Cortex of kidney (tissue), 1 donor: ENCODE measurements around the gene STX7.

Experiments used
- DNase-seq: peaks from one replicate; lab custom pipeline; 2025; lab: John Stamatoyannopoulos, UW

The STX7 gene

GRCh38 chr6:132506869-132507808 is 5.8 kb downstream of the STX7 start:
- DNase-seq = no peak

GRCh38 chr6:132506461-132506860 is 6.5 kb downstream of the STX7 start:
- no peak for DNase-seq

- no peak for DNase-seq
These were observed 7.8 kb downstream of the STX7 start for GRCh38 chr6:132505158-132505557.

GRCh38 chr6:132504757-132505156 is 8.2 kb downstream of the STX7 start:
- DNase-seq = no peak

GRCh38 chr6:132499757-132500156 is 13.2 kb downstream of the STX7 start:
- no peak for DNase-seq

- DNase-seq = no peak
These were observed 14.3 kb downstream of the STX7 start for GRCh38 chr6:132498638-132499037.

- no peak for DNase-seq
These were observed 16.3 kb downstream of the STX7 start for GRCh38 chr6:132496519-132497180.

- no peak for DNase-seq
These were observed 17.3 kb downstream of the STX7 start for GRCh38 chr6:132495604-132496079.

GRCh38 chr6:132494954-132495353 is 18.0 kb downstream of the STX7 start:
- DNase-seq = no peak

GRCh38 chr6:132491881-132492280 is 21.0 kb downstream of the STX7 start:
- DNase-seq = no peak

- no peak for DNase-seq
These were observed 21.6 kb downstream of the STX7 start for GRCh38 chr6:132491303-132491702.

GRCh38 chr6:132490478-132491204 is 22.3 kb downstream of the STX7 start:
- no peak for DNase-seq

- no peak for DNase-seq
These were observed 22.9 kb downstream of the STX7 start for GRCh38 chr6:132490024-132490423.

GRCh38 chr6:132489376-132489775 is 23.5 kb downstream of the STX7 start:
- DNase-seq = no peak

GRCh38 chr6:132487762-132488161 is 25.2 kb downstream of the STX7 start:
- no peak for DNase-seq

GRCh38 chr6:132484680-132485018 is 28.3 kb downstream of the STX7 start:
- no peak for DNase-seq

GRCh38 chr6:132483779-132484679 is 28.9 kb downstream of the STX7 start:
- DNase-seq = no peak

- DNase-seq = no peak
These were observed 30.3 kb downstream of the STX7 start for GRCh38 chr6:132482581-132482980.

GRCh38 chr6:132481189-132481588 is 31.7 kb downstream of the STX7 start:
- DNase-seq = no peak

- no peak for DNase-seq
These were observed 33.8 kb downstream of the STX7 start for GRCh38 chr6:132479131-132479530.

GRCh38 chr6:132478674-132479073 is 34.2 kb downstream of the STX7 start:
- DNase-seq = no peak

- no peak for DNase-seq
These were observed 34.6 kb downstream of the STX7 start for GRCh38 chr6:132478266-132478665.
